ENCODE measurements around the gene LRRFIP1.
"Not testable (repeated sequence)": the region's sequence is repeated elsewhere in the genome, so short reads cannot be mapped to it uniquely, and the experiment has no call there.

LRRFIP1 gene

DNA sequence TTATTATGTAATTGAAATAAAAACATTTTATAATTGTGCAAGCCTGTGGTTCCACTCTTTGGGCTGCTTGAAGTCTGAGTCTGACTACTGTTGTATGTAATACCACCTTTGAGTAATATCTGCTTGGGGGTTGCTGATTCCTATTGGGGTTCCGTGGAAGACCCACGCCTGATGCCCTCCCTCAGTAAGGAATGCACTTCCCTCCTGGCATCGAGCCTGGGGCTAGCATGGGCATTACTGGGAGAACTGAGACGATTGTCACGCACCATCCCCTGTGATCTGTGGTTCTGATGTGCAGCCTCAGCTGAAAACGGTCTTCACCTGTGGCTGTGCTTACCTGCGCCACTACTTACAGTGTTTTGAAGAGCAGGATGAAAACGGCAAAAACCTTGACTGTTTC lies 138.5 kb downstream of the LRRFIP1 start:
- no peaks in the 10 kb centered on the region for H3K27me3 ChIP-seq (ENCODE audit: control insufficient read depth in 2 of 2, insufficient read depth in 2 of 2, low read length in 2 of 2)
- H3K27ac ChIP-seq (ENCODE audit: low read depth in 2 of 2, low read length in 2 of 2) = no peak overlapping the region
- no peaks in the 10 kb centered on the region for H3K9me3 ChIP-seq (ENCODE audit: control insufficient read depth in 2 of 2, low read length in 2 of 2)
- H3K4me3 ChIP-seq (ENCODE audit: low read length in 2 of 2) = no peak overlapping the region
- H3K9ac ChIP-seq (ENCODE audit: low read depth in 1 of 2, low read length in 2 of 2) = no peak overlapping the region
- H3K36me3 ChIP-seq (ENCODE audit: control insufficient read depth in 2 of 2, insufficient read depth in 2 of 2, low read length in 2 of 2) = peaks cover 30 to 53% of the 10 kb centered on the region in 2 donors
- H3K4me1 ChIP-seq (ENCODE audit: control insufficient read depth in 2 of 2, insufficient read depth in 2 of 2, low read length in 2 of 2) = no peaks in the 10 kb centered on the region

GRCh38 chr2:237766340-237766739 lies 139.0 kb downstream of the LRRFIP1 start:
- Histone ChIP-seq H3K27ac (ENCODE audit: low read depth in 2 of 2, low read length in 2 of 2) (no peak overlapping the region), H3K36me3 (ENCODE audit: control insufficient read depth in 2 of 2, insufficient read depth in 2 of 2, low read length in 2 of 2) (peaks cover 26 to 52% of the 10 kb centered on the region in 2 donors), H3K4me1 (ENCODE audit: control insufficient read depth in 2 of 2, insufficient read depth in 2 of 2, low read length in 2 of 2) (no peaks in the 10 kb centered on the region), H3K27me3 (ENCODE audit: control insufficient read depth in 2 of 2, insufficient read depth in 2 of 2, low read length in 2 of 2) (no peaks in the 10 kb centered on the region), H3K9ac (ENCODE audit: low read depth in 1 of 2, low read length in 2 of 2) (no peak overlapping the region), H3K9me3 (ENCODE audit: control insufficient read depth in 2 of 2, low read length in 2 of 2) (no peaks in the 10 kb centered on the region), H3K4me3 (ENCODE audit: low read length in 2 of 2) (no peak overlapping the region)

DNA sequence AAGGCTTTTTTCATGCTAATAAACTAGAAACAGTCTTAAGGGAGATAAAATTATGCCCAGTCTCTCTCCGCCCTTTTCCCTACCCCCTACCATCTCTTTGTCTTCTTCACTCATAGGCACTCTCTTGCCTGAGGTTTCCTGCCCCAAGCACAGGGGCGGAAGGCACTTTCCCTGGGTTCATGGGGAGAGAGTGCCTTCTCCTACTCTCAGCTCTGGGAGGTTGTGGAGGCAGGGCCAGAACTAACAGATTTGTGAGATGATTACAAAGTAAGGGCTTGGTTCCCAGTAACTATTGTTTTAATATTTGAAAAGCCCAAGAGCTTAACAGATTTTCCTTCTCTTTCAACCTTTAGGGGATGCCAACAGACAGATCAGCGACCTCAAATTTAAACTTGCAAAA lies 145.1 kb downstream of the LRRFIP1 start:
- Histone ChIP-seq H3K36me3 (ENCODE audit: control insufficient read depth in 2 of 2, insufficient read depth in 2 of 2, low read length in 2 of 2) (peaks cover 46 to 57% of the 10 kb centered on the region in 2 donors), H3K27ac (ENCODE audit: low read depth in 2 of 2, low read length in 2 of 2) (no peak overlapping the region), H3K9me3 (ENCODE audit: control insufficient read depth in 2 of 2, low read length in 2 of 2) (no peaks in the 10 kb centered on the region), H3K4me3 (ENCODE audit: low read length in 2 of 2) (no peak overlapping the region), H3K9ac (ENCODE audit: low read depth in 1 of 2, low read length in 2 of 2) (no peak overlapping the region), H3K4me1 (ENCODE audit: control insufficient read depth in 2 of 2, insufficient read depth in 2 of 2, low read length in 2 of 2) (no peaks in the 10 kb centered on the region), H3K27me3 (ENCODE audit: control insufficient read depth in 2 of 2, insufficient read depth in 2 of 2, low read length in 2 of 2) (no peaks in the 10 kb centered on the region)

DNA sequence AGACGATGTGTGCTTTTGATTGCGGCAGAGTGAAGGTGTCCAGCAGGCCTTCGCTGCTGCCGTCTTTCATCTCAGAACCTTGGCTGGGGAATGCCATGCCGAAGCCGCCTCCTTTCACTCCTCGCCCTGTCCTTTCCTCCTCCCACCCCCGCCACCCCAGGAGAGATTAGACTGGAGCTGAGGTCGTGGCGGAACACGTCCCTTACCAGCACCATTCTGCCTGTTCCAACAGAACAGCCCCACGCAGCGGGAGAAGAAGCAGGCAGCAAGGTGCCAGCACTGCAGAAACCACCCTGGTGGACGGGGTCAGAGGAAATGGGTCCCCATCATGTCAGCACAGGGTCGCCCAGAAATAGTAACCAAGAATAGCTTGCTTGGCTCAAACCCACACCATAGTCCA lies 146.4 kb downstream of the LRRFIP1 start:
- peaks cover 54 to 64% of the 10 kb centered on the region in 2 donors for H3K36me3 ChIP-seq (ENCODE audit: control insufficient read depth in 2 of 2, insufficient read depth in 2 of 2, low read length in 2 of 2)
- no peak overlapping the region for H3K9ac ChIP-seq (ENCODE audit: low read depth in 1 of 2, low read length in 2 of 2)
- no peak overlapping the region for H3K4me3 ChIP-seq (ENCODE audit: low read length in 2 of 2)
- no peaks in the 10 kb centered on the region for H3K9me3 ChIP-seq (ENCODE audit: control insufficient read depth in 2 of 2, low read length in 2 of 2)
- H3K27ac ChIP-seq (ENCODE audit: low read depth in 2 of 2, low read length in 2 of 2) = no peak overlapping the region
- H3K27me3 ChIP-seq (ENCODE audit: control insufficient read depth in 2 of 2, insufficient read depth in 2 of 2, low read length in 2 of 2) = no peaks in the 10 kb centered on the region
- H3K4me1 ChIP-seq (ENCODE audit: control insufficient read depth in 2 of 2, insufficient read depth in 2 of 2, low read length in 2 of 2) = no peaks in the 10 kb centered on the region

DNA sequence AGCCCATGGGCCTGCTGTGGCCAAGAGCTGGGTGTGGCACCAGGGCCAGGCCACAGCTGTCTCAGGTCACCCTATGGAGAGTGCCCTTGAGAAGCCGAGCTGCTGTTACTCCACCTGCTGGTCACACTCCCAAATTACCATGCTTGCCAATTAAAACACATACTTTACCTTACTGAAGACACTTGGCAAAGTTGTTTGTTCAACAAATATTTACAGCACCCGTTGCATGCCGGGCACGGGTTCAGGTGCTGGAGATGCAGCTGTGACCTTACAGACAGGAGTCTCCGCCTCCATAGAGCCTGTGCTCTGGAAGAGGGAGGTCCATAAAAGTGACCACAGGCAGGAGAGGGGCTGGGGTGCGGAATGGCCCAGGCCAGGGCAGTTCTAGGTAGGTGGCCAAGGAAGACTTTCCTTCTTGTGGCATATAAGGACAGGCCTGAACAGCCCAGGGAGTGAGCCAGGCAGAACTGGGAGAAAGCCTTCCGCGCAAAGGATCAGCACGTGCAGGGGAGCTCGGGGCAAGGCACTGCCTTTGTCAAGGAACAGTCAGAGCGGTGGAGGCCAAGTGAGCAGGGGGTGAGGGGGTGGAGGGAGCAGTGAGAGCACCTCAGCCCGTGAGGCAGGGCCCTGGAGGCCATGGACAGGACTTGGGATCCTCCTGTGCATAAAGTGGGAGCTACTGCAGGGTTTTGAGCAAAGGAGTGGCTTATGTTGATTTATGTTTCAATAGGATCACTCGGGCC lies 147.6 kb downstream of the LRRFIP1 start:
- H3K36me3 ChIP-seq (ENCODE audit: control insufficient read depth in 2 of 2, insufficient read depth in 2 of 2, low read length in 2 of 2) = peaks cover 56 to 62% of the 10 kb centered on the region in 2 donors
- H3K27ac ChIP-seq (ENCODE audit: low read depth in 2 of 2, low read length in 2 of 2) = no peak overlapping the region
- no peak overlapping the region for H3K4me3 ChIP-seq (ENCODE audit: low read length in 2 of 2)
- no peaks in the 10 kb centered on the region for H3K27me3 ChIP-seq (ENCODE audit: control insufficient read depth in 2 of 2, insufficient read depth in 2 of 2, low read length in 2 of 2)
- no peaks in the 10 kb centered on the region for H3K4me1 ChIP-seq (ENCODE audit: control insufficient read depth in 2 of 2, insufficient read depth in 2 of 2, low read length in 2 of 2)
- H3K9me3 ChIP-seq (ENCODE audit: control insufficient read depth in 2 of 2, low read length in 2 of 2) = no peaks in the 10 kb centered on the region
- no peak overlapping the region for H3K9ac ChIP-seq (ENCODE audit: low read depth in 1 of 2, low read length in 2 of 2)

DNA sequence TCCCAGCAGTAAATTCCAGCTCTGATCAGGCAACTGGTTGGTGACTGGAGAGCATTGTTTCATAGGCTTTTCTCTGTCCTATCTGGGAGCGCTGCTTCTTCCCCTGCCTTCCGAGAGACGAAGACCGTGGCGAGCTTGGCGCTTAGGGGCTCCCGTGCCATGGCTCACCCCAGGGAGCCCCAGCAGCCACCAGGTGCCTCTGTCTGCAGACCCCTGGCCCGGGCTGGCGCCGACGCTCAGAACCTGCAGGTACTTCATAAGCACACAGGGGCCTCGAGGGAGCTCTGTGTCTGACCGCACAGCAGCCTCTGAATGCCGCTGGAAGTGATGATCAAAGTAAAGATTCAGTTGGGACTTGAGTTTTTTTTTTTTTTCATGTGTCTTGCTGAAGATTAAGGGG lies 152.1 kb downstream of the LRRFIP1 start:
- H3K4me3 ChIP-seq (ENCODE audit: low read length in 2 of 2) = no peak overlapping the region
- no peak overlapping the region for H3K27ac ChIP-seq (ENCODE audit: low read depth in 2 of 2, low read length in 2 of 2)
- peaks cover 59 to 61% of the 10 kb centered on the region in 2 donors for H3K36me3 ChIP-seq (ENCODE audit: control insufficient read depth in 2 of 2, insufficient read depth in 2 of 2, low read length in 2 of 2)
- H3K27me3 ChIP-seq (ENCODE audit: control insufficient read depth in 2 of 2, insufficient read depth in 2 of 2, low read length in 2 of 2) = no peaks in the 10 kb centered on the region
- no peaks in the 10 kb centered on the region for H3K9me3 ChIP-seq (ENCODE audit: control insufficient read depth in 2 of 2, low read length in 2 of 2)
- H3K4me1 ChIP-seq (ENCODE audit: control insufficient read depth in 2 of 2, insufficient read depth in 2 of 2, low read length in 2 of 2) = no peaks in the 10 kb centered on the region
- no peak overlapping the region for H3K9ac ChIP-seq (ENCODE audit: low read depth in 1 of 2, low read length in 2 of 2)

- Histone ChIP-seq H3K9me3 (ENCODE audit: control insufficient read depth in 2 of 2, low read length in 2 of 2) (peaks cover 0 to 4% of the 10 kb centered on the region in 2 donors), H3K27ac (ENCODE audit: low read depth in 2 of 2, low read length in 2 of 2) (no peak overlapping the region), H3K4me3 (ENCODE audit: low read length in 2 of 2) (no peak overlapping the region), H3K4me1 (ENCODE audit: control insufficient read depth in 2 of 2, insufficient read depth in 2 of 2, low read length in 2 of 2) (no peaks in the 10 kb centered on the region), H3K27me3 (ENCODE audit: control insufficient read depth in 2 of 2, insufficient read depth in 2 of 2, low read length in 2 of 2) (no peaks in the 10 kb centered on the region), H3K36me3 (ENCODE audit: control insufficient read depth in 2 of 2, insufficient read depth in 2 of 2, low read length in 2 of 2) (peaks cover 44 to 48% of the 10 kb centered on the region in 2 donors), H3K9ac (ENCODE audit: low read depth in 1 of 2, low read length in 2 of 2) (no peak overlapping the region)
Measured at GRCh38 chr2:237782181-237782580, 154.8 kb downstream of the LRRFIP1 start.

GRCh38 chr2:237783678-237784077 lies 156.3 kb downstream of the LRRFIP1 start:
- H3K9me3 ChIP-seq (ENCODE audit: control insufficient read depth in 2 of 2, low read length in 2 of 2); H3K9ac ChIP-seq (ENCODE audit: low read depth in 1 of 2, low read length in 2 of 2); H3K27ac ChIP-seq (ENCODE audit: low read depth in 2 of 2, low read length in 2 of 2); H3K4me1 ChIP-seq (ENCODE audit: control insufficient read depth in 2 of 2, insufficient read depth in 2 of 2, low read length in 2 of 2); H3K4me3 ChIP-seq (ENCODE audit: low read length in 2 of 2); H3K27me3 ChIP-seq (ENCODE audit: control insufficient read depth in 2 of 2, insufficient read depth in 2 of 2, low read length in 2 of 2): not testable (repeated sequence)
- H3K36me3 ChIP-seq (ENCODE audit: control insufficient read depth in 2 of 2, insufficient read depth in 2 of 2, low read length in 2 of 2) = peaks cover 34 to 37% of the 10 kb centered on the region in 2 donors

- peaks cover 0 to 4% of the 10 kb centered on the region in 2 donors for H3K9me3 ChIP-seq (ENCODE audit: control insufficient read depth in 2 of 2, low read length in 2 of 2)
- H3K36me3 ChIP-seq (ENCODE audit: control insufficient read depth in 2 of 2, insufficient read depth in 2 of 2, low read length in 2 of 2) = peaks cover 7% of the 10 kb centered on the region in 2 donors
- no peaks in the 10 kb centered on the region for H3K27me3 ChIP-seq (ENCODE audit: control insufficient read depth in 2 of 2, insufficient read depth in 2 of 2, low read length in 2 of 2)
- H3K4me3 ChIP-seq (ENCODE audit: low read length in 2 of 2) = no peak overlapping the region
- H3K9ac ChIP-seq (ENCODE audit: low read depth in 1 of 2, low read length in 2 of 2) = no peak overlapping the region
- no peak overlapping the region for H3K27ac ChIP-seq (ENCODE audit: low read depth in 2 of 2, low read length in 2 of 2)
- H3K4me1 ChIP-seq (ENCODE audit: control insufficient read depth in 2 of 2, insufficient read depth in 2 of 2, low read length in 2 of 2) = no peaks in the 10 kb centered on the region
Measured at GRCh38 chr2:237786936-237787335, 159.5 kb downstream of the LRRFIP1 start.

GRCh38 chr2:237790353-237790752 lies 163.0 kb downstream of the LRRFIP1 start:
- no peak overlapping the region for H3K4me3 ChIP-seq (ENCODE audit: low read length in 2 of 2)
- peaks cover 0 to 2% of the 10 kb centered on the region in 2 donors for H3K36me3 ChIP-seq (ENCODE audit: control insufficient read depth in 2 of 2, insufficient read depth in 2 of 2, low read length in 2 of 2)
- no peaks in the 10 kb centered on the region for H3K27me3 ChIP-seq (ENCODE audit: control insufficient read depth in 2 of 2, insufficient read depth in 2 of 2, low read length in 2 of 2)
- H3K4me1 ChIP-seq (ENCODE audit: control insufficient read depth in 2 of 2, insufficient read depth in 2 of 2, low read length in 2 of 2) = no peaks in the 10 kb centered on the region
- H3K9ac ChIP-seq (ENCODE audit: low read depth in 1 of 2, low read length in 2 of 2) = no peak overlapping the region
- H3K9me3 ChIP-seq (ENCODE audit: control insufficient read depth in 2 of 2, low read length in 2 of 2) = peaks cover 0 to 4% of the 10 kb centered on the region in 2 donors
- H3K27ac ChIP-seq (ENCODE audit: low read depth in 2 of 2, low read length in 2 of 2) = no peak overlapping the region
